B cell (primary cell): Measurements from ENCODE around the gene C5orf15.

ENCODE experiments used
- CTCF ChIP-seq: fragments of 200-600 bp; IDR thresholded peaks from one replicate; pipeline ENCODE4 v1.8.0; 2022; ENCODE audit warnings: antibody characterized with exemption, mild to moderate bottlenecking
- EZH2 ChIP-seq: IDR thresholded peaks from 2 replicates; pipeline ENCODE4 v1.6.1; 2012; ENCODE audit warnings: borderline replicate concordance, low read depth, mild to moderate bottlenecking, moderate library complexity, low read length; ENCODE audit not compliant: insufficient read depth, poor library complexity, severe bottlenecking

DNA sequence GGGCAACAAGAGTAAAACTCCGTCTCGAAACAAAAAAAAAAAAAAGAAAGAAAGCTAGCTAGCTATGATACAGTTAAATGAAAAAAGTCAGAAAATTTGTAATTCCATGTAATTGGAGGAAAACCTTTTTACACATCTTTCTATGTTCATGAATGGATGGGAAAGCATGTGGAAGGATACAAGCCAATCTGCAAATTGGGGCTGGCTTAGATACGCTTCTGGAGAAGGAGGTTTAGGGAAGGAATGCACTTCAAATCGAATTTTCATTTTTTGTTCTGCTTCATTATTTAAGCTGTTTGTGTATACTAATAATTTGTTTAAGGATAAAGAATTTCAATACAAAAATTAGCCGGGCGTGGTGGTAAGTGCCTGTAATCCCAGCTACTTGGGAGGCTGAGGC is 29.6 kb upstream of the C5orf15 start:
- TF ChIP-seq CTCF (no peak), EZH2 (no peak)
